NCI-H2107 treated with DMSO at 0.1 percent for 48 hours (cell line): ENCODE measurements around the gene NSG1.

Experiments
- DNase-seq: peaks from one replicate; lab custom pipeline; 2025; ENCODE audit not compliant: unreplicated experiment; lab: John Stamatoyannopoulos, UW

Gene NSG1

DNA sequence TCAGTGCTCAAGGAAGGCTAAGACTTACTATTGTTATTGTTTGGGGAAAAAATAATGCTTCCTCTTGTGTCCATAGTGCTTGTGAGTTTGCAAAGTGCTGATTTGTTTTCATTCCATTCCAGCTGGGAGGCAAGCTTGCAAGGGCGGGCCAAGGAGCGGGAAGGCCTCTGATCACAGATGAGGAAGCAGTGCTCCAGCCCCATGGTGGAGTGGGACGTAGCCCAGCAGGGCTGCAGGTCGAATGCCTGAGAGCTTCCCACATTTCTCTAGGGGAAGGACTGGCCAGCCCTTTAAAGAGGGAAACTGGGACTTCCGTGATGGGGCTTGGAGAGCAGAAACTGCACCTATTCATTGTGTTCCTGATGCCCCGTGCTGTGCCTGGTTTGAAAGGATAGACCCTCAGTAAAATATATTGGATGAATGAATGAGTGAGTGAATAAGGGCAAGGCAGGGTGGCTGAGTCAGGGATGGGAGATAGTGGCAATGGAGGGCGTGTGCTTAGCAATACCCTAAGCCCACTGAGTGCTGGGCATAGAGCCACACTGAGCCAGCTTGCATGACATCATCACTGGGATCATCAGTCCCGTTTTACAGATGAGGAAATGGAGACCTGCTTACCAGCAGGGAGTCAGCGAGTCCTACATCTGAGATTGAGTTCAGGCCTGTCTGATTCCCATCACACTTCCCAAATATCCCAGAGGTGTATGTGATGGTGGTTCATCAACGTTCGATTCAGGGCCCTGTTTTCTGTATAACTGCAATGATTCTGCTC lies 17.9 kb upstream of the NSG1 start:
- DNase-seq: no peak

DNA sequence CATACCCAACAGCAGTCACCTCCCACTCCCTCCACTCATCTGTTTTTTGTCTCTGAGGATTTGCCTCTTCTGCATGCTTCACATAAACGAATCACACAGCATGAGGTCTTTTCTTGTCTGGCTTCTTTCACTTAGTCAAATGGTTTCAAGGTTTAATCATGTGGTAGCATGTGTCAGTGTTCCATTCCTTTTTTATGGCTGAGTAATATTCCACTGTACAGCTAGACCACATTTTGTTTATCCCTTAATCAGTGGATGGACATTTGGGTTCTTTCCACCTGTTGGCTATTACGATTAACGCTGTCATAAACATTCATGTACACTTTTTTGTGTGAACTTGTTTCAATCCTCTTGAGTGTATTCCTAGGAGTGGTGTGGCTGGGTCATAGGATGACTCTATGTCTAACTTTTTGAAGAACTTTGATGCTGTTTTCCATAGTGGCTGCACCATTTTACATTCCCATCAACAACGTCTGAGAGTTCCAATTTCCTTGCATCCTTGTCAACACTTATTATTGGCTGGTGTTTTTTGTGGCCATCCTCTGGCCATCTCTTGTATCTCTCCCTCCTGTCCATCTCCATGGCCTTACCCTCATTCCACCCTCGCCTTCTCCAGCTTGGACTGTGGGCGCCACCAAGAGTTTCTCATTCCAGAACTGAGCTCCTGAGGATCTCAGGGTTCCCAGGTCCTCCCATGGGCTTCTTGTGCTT lies 12.4 kb upstream of the NSG1 start:
- DNase-seq: no peak

- DNase-seq: no peak
Measured at GRCh38 chr4:4376074-4376473, 10.8 kb upstream of the NSG1 start.

DNA sequence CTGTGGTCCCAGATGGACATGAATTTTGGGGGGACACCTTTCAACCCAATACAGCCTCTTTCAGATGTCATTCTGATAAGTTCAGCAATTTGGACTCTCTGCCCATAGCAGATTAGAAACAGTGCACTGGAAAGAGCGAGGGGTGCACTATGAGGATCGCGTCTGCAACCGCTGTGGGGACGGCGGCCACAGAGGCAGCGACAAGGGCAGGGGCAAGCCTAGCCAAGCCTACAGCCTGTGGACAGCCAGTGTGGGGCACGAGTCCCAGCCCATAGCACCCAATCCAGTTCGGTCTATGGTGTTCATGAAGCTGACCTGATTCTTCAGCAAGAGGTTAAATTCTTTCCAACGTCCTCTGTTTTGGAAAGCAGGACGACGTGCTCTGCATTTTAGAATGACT lies 9.7 kb upstream of the NSG1 start:
- no peak for DNase-seq

GRCh38 chr4:4377732-4378460 lies 9.0 kb upstream of the NSG1 start:
- DNase-seq: no peak

DNA sequence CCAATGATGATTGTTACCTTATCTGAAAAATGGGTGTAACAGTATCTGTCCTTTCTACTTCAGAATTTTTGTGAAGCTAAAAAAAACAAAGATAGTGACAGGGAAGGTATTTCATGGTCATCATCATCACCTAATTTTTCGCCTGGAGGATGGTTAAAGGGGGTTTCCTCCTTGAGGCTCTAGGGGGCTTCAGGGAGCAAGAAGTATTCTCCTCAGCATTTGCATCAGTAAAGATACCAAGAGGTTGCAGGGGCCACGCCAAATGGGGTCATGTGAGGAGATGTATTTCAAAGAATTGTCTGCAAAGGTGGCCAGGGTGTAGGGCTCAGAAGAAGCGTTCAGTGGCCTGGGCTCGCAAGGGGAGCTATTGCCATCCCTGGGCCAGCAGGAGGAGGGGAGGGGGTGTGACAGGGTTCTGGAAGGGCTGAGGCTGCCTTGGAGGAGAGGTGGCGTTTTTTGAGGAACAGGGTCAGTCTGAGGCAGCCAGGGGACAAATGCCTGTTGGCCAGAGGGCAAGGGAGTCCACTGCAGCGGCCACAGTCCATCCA lies 7.3 kb upstream of the NSG1 start:
- DNase-seq: no peak

GRCh38 chr4:4383085-4383484 lies 3.8 kb upstream of the NSG1 start:
- DNase-seq: no peak

DNA sequence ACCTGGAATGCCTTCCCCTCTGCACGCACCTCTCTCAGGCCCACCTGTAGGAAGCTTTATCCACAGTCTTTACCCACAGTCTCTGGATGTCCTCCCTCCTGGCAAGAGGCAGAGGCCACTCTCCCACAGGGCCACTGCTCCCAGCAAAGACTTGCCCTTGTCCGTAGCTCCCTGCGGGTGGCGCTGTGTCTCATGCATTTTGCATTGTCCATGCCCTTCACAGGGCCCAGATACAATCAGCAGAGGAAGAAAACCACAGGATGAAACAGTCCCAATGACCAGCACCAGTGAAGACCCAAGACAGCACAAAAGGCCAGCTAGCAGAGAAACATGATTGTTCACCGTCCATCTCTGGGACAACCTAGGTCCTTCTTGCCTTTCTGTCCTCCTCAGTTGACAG lies 2.1 kb upstream of the NSG1 start:
- no peak for DNase-seq

- no peak for DNase-seq
Measured at GRCh38 chr4:4385729-4386295, 1.1 kb upstream of the NSG1 start.

DNA sequence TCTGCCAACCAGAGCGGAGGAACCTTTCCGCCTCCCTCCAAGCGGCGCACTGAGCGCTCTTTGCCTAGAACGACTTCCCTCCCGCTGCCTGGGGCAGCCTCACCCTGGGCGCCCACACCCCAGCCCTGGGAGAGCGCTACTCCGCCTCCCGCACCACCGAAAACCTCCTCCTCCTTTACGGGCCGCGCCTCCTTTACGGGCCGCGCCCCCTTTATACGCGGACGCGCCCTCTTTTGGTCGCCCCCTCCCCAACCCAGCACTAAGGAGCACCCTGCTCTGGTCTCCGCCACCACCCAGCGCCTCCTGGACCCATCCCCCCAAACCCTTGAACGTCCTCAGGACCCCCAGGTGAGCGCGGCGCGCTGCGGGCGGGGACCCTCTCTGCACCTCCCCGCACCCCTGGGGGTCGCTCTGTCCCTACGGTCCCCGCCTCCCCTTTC lies 586 bp upstream of the NSG1 start:
- no peak for DNase-seq

GRCh38 chr4:4387531-4388310 lies 819 bp downstream of the NSG1 start:
- DNase-seq: no peak

DNA sequence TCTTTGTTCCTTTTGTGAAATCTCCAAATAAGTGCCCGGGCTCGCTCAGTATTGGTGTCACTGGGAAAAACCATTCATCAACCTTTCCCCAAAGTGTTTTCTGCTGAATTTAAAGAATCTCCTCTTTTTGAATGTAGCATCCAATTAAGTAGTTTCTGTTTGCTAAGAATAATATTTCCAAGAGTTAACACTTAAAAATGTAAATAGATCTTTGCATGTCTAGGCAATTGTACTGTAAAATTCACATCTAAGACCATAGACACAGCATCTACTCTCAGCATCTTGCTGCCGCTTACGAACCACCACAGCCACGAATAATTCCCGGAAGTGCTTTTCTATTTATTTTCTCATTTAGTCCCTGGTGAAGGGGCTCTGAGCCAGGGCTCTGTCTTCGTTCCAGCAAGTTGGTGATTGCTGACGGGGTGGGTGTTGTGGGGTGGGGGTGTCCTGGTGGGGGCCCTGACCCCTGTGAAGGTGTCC lies 1.4 kb downstream of the NSG1 start:
- DNase-seq: no peak

GRCh38 chr4:4388836-4389575 lies 2.1 kb downstream of the NSG1 start:
- DNase-seq: no peak

- no peak for DNase-seq
Measured at GRCh38 chr4:4390046-4390445, 3.1 kb downstream of the NSG1 start.

DNA sequence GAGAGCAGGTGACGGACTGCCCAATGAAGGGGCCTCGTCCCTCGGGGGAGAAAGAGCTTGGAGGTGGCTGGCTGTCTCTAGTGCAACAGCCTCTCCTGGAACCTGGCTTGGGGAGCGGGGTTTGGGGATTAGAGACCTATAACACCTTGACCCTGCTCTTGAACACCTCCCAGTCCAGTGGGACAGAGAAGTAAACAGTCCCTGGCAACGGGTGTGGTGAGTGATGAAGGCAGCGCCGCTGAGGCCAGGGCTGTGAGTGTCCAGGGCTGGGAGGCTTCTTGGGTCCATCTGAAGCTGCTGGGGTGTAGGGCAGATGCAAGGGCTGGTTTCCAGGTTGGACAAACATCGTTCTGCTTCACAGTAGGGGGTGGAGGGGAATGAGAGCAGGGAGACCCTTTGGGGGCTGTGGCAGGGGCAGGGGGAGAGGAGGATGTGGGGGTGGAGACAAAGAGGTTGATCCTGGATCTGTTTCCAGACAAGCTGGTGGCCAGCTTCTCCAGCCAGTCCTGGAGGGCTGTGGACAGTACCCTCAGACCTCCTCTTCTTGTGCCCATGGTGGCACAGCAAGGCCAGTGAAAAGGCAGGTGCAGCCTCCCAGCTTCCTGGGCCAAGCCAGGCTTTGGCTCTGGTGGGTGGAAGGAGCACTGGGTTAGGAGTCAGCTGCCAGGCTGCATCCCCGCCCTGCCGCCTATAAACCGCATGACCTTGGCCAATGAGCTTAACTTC lies 3.8 kb downstream of the NSG1 start:
- no peak for DNase-seq

DNA sequence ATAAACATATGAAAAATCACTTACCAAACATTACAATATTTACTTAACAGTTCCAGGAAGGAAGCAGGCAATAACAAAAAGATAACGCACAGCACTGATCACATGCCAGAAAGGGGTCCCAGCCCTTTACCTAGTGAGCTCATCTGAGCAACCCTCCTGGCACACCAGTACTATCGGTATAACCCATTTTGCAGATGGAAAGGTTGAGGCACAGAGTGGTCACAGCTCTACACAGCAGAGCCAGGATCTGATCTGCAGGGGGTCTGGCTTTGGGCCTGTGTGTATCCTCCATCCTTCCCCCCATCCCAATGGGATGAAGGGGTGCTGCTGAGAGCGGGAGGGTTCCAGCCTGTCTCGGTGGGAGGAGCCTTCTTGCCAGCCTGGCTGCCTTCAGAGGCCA lies 5.0 kb downstream of the NSG1 start:
- no peak for DNase-seq

GRCh38 chr4:4392501-4393183 lies 5.7 kb downstream of the NSG1 start:
- DNase-seq: no peak

- DNase-seq: no peak
Measured at GRCh38 chr4:4394644-4395043, 7.7 kb downstream of the NSG1 start.

GRCh38 chr4:4395371-4395770 lies 8.5 kb downstream of the NSG1 start:
- DNase-seq: no peak
